IPS DF 19.7 (cell line): ENCODE results near the gene KRTAP10-7.
"Not testable (repeated sequence)": the region's sequence is repeated elsewhere in the genome, so short reads cannot be mapped to it uniquely, and the experiment has no call there.

Experiments
- DNase-seq: peaks from one replicate; pipeline ENCODE4 v3.0.0-alpha.2; 2013; ENCODE audit warnings: low read depth, low spot score

Gene KRTAP10-7

GRCh38 chr21:44600118-44600978 lies at the start of gene KRTAP10-7:
Gene KRTAP10-7 (plus strand): TSS chr21:44600597. CDS start chr21:44600622, 25 bp downstream.
- DNase-seq: not testable (repeated sequence)

GRCh38 chr21:44550807-44551206 lies 49.6 kb upstream of the KRTAP10-7 start:
- no peak for DNase-seq

- DNase-seq: no peak
These were observed 48.9 kb upstream of the KRTAP10-7 start, which contains the start of gene KRTAP10-2 for GRCh38 chr21:44551340-44551961. Gene KRTAP10-2 (minus strand): TSS chr21:44551505. CDS start chr21:44551458, 47 bp downstream.

- DNase-seq: no peak
These were observed 48.3 kb upstream of the KRTAP10-7 start for GRCh38 chr21:44552136-44552535.

GRCh38 chr21:44552681-44553080 lies 47.7 kb upstream of the KRTAP10-7 start:
- no peak for DNase-seq

- DNase-seq: no peak
These were observed 45.1 kb upstream of the KRTAP10-7 start for GRCh38 chr21:44555200-44555875.

- no peak for DNase-seq
These were observed 43.5 kb upstream of the KRTAP10-7 start for GRCh38 chr21:44556879-44557278.

GRCh38 chr21:44557491-44558328 lies 42.7 kb upstream of the KRTAP10-7 start:
- no peak for DNase-seq

- DNase-seq: not testable (repeated sequence)
These were observed 42.1 kb upstream of the KRTAP10-7 start for GRCh38 chr21:44558329-44558675.

GRCh38 chr21:44558695-44559094 lies 41.7 kb upstream of the KRTAP10-7 start, which contains the start of gene KRTAP10-3:
Gene KRTAP10-3 (minus strand): TSS chr21:44558795. CDS start chr21:44558715, 80 bp downstream.
- no peak for DNase-seq

- no peak for DNase-seq
These were observed 36.3 kb upstream of the KRTAP10-7 start for GRCh38 chr21:44564099-44564498.

GRCh38 chr21:44564886-44565598 lies 35.4 kb upstream of the KRTAP10-7 start:
- no peak for DNase-seq

- no peak for DNase-seq
These were observed 34.0 kb upstream of the KRTAP10-7 start for GRCh38 chr21:44566403-44566802.

- DNase-seq: no peak
These were observed 32.8 kb upstream of the KRTAP10-7 start for GRCh38 chr21:44567481-44568171.

GRCh38 chr21:44568261-44568660 lies 32.1 kb upstream of the KRTAP10-7 start:
- DNase-seq: no peak

- no peak for DNase-seq
These were observed 31.5 kb upstream of the KRTAP10-7 start for GRCh38 chr21:44568667-44569556.

GRCh38 chr21:44569861-44570517 lies 30.4 kb upstream of the KRTAP10-7 start:
- no peak for DNase-seq

GRCh38 chr21:44571296-44571695 lies 29.1 kb upstream of the KRTAP10-7 start:
- no peak for DNase-seq
